HG02763 (cell line): Measurements from ENCODE around the gene FCSK.

Experiments
- ATAC-seq: cut with Tn5 transposase; IDR thresholded peaks from one replicate; pipeline ENCODE4 v1.9.1; 2021; ENCODE audit warnings: mild to moderate bottlenecking, moderate library complexity; ENCODE audit not compliant: unreplicated experiment

Gene FCSK

DNA sequence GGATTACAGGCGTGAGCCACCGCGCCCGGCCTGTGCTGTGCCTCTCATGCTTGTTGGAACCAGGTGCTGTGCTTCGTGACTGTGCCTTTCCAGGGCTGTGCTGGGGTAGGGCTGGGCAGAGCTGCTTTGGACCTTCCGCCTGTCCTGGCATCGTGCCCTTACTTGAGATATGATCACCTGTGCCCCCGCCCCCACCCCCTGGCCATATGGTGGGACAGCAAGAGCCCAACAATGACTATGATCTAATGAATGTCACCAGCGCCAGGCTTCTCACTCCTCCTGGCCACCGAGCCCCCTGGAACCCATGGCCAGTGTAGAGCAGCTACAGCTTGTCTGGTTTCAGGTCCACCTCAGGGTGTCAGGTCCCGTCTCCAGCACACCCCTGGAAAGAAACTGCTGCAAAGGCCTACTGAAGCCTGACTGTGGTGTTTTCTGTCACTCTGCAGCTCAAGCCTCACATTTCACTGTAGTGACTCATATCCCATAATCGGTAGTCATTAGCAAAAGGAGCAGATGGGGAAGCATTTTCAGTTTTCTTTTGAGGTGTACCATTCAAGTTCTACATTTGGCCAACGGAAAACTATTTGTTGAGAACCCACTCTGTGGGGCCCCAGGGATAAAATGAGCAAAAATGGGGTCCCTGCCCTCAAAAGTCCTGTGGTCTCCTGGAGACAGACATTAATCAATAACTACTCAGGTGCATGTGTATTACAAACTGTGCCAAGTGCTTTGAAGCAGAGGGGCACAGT, 22.1 kb downstream of the FCSK start:
- peak; percentile 70 for ATAC-seq

DNA sequence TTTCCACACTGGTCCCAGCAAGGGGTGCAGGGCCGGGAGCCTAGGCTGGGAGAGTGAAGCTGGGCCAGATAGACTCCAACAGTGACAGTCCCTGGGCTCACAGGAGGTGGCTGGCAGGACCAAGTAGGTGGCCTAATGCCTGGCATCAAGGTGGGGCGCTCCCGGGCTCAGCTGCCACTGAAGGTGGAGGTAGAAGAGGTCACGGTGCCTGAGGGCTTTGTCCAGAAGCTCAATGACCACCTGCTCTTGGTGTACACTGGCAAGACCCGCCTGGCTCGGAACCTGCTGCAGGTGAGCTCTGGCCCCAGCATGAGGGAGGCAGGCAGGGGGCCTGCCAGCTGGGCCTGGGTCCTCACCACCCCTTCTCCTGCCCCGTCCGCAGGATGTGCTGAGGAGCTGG, 23.8 kb downstream of the FCSK start:
- ATAC-seq: no peak

DNA sequence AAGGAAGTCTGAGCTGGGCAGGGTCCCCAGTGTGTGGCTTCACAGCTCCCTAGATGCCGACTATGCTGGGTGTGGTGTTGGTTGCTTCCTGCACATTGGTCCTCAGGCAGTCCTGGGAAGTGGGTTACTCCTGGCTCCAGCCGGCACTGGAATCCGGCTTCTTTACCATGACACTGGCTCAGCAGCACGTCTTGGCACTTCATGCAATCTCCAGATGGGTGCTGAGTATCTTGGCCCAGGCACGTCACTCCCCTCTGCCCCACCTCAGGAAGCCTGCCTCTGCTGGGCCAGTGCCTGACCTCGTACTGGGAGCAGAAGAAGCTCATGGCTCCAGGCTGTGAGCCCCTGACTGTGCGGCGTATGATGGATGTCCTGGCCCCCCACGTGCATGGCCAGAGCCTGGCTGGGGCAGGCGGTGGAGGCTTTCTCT, 24.5 kb downstream of the FCSK start:
- no peak for ATAC-seq

DNA sequence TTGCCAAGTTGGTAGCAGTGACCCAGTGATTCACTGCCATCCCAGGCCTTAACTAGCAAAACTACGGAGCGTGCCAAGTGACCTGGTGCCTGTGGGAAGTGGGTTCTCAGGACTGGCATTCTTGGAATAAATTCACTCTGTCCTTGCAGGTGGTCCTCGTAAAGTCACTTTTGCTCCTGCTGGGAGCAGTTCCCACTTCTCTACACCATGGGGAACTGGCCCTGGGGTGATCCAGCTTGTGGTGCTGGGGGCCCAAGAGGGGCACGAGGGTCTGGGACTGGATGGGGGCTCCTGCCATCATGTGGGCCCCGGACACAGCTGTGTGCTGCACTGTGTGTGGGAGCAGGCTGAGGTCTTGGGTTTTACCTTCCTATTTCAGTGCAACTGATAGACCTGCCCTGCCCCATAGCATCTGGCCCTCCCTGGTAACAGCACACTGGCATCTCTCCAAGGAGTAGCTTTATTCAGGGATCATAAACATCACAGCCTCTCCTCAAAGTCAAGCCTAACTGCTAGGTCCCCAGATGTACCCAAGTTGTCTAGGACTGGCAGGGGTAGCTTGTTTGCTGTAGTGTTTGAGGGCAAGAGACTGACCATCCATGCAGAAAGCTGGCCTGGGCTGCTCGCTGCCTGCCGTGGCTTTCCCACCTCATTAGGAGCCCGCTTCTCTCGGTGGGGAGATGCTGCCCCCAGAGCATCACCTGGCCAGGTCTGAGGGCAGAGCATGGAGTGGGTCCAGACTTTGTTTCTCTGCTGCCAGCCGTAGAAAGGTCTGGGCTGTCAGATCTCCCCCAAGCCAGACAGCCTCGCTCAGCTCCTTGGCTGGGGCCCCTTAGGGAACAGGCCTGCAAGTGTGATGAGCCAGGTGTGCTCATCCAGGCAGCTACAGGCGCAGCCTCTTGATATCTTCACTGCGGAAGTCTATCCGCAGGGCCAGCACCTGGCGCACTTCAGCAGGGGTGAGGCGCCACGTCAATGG, 26.0 kb downstream of the FCSK start:
- no peak for ATAC-seq

DNA sequence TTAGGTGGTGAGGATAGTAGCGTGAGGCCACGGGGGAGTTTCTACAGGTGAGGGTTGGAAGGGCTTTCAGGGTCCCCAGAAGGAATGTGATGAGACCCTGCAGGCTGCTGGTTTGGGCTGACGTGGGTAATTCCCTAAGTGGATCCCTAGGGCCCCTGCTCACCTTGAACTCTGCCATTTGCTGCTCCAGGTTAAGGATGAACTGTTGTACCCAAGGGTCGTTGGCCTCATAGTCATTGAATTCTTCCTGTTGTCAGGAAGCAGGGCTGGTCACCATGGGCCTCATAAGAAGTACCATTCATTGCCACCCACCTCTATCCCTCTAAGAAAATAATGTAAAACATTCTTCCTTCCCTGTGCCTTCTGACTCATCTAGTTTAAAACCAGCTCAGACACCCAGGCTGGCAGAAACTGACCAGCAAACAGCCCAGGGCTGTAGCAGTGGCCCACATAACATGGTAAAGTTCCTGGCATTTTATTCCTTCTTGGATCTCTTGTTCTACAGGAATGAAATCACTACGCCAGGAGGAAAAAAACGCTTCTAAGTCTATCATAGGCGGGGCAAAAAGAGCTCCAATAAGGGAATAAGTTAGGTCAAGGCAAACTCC, 27.6 kb downstream of the FCSK start:
- no peak for ATAC-seq

DNA sequence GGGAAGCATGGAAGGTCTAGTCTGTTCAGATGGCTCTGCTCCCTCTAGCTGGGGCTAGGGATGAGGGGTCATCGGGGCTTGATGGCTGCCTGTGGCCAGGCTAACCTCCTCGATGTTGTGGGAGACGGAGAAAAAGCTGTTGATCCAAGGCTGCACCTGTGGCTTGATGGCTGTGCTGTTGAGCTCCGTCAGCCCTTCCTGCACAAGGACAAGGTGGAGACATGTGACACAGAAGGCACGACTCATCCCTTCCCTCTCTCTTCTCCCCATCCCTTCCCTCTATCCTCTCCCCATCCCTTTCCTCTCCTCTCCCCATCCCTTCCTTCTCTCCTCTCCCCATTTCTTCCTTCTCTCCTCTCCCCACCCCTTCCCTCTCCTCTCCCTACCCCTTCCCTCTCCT, 28.2 kb downstream of the FCSK start:
- ATAC-seq: no peak

DNA sequence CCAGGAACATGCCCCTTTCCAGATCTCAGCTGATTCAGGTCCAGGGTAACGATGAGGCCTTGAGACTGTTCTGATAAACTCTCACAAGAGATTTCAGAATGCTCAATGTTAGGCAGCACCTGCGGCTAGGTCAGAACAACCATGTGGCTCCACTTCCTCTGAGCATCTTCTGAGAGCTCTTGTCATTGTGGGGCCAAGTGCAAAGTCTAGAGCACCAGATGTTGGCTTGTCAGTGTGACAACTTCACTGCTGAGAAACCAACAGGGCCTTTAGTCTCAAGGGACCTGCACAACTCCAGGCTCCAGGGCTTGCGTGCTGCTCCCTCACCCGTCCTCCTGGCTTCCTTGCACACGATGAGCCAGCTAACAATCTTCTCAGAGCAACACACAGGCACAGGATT, 29.0 kb downstream of the FCSK start:
- ATAC-seq: no peak

DNA sequence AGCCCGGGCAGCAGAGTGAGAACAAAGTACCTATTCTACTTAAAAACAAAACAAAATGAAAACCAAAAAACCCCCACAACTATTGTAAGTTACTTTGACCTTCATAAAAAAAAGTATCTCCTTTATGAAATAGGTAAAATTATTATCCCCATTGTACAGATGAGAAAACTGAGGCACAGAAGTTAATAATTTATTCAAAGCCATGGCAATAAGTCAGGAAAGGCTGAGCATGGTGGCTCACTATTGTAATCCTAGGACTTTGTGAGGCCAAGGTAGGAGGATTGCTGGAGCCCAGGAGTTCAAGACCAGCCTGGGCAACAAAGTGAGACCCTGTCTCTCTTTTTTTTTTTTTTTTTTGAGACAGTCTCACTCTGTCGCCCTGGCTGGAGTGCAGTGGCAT, 30.5 kb downstream of the FCSK start:
- no peak for ATAC-seq

DNA sequence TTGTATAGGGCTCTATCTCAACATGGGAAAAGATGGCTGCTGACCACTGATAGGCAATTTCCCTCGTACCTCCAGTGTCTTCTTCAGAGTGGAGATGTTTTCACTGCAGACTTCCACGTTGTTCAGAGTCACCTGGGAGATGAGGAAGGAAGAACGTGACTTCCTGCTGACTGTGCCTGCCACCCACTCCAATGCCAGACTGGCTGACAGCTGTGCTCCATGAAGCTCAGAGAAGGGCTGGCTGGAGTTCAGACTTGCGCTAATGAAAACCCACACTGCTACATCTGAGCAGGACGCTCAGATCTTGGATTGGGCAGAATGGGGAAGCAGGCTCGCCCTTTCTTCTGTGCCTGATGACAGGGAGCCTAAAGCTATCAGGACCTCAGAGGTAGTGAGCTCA, 35.9 kb downstream of the FCSK start:
- ATAC-seq: no peak

DNA sequence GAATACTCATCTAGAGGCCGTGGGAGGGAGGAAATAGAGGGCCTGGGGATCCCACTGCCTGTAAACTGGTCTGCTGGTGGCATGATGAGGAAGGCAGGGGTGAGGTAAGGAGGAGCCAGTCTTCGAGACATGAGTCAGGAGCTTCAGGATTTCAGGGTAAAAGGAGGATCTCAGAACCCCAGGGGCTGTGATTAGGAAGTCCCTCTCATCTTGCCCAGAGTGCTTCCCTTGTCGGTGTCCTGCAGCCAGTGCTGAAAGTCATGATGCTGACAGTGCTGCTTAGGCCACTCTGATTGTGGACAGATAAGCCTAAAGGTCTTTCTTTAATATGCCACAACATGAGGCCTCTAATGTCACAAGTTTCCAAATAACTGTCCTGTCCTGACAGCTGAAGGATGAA, 39.4 kb downstream of the FCSK start:
- no peak for ATAC-seq

DNA sequence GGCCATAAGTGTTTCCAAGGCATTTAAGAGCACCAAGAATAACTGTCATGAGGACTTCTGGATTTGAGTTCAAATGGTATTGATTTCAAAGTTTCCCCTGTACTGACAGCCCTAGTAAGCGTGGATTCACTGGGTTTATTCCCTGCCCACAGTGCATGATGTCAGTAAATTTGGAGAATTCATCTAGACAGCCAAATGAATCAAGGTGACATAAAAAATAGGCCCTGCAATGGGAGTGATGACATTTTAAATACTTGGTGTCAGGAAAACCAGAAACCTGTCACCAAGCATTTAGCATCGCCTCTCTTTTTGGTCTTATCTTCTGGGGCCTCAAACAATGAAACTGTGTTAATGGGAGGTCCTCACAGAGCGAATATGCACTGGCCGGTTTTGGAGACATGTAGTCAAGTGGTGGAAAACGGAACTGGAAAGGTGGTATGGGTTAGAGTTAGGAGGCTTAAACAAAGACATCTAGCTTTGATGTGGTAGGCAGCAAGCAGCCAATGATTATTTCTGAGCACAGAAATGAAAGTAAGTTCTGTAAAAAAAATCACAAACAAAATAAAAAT, 39.9 kb downstream of the FCSK start:
- ATAC-seq: no peak

DNA sequence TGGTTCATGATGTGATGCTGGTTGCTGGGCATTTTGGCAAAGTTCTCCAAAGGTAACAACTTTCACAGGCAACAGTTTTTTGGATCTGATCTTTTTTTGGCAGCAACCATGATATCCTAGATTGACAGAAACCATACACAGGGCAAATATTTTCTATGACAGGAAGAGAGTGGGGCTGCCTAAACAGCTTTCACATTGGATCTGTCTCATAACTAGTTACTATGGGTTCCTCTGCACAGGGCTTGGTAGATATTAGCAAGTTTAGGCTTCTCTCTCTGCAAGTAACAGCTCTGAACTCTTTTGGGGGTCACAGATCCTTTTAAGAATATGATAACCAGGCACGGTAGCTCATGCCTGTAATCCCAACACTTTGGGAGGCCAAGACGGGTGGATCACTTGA, 40.4 kb downstream of the FCSK start:
- no peak for ATAC-seq

DNA sequence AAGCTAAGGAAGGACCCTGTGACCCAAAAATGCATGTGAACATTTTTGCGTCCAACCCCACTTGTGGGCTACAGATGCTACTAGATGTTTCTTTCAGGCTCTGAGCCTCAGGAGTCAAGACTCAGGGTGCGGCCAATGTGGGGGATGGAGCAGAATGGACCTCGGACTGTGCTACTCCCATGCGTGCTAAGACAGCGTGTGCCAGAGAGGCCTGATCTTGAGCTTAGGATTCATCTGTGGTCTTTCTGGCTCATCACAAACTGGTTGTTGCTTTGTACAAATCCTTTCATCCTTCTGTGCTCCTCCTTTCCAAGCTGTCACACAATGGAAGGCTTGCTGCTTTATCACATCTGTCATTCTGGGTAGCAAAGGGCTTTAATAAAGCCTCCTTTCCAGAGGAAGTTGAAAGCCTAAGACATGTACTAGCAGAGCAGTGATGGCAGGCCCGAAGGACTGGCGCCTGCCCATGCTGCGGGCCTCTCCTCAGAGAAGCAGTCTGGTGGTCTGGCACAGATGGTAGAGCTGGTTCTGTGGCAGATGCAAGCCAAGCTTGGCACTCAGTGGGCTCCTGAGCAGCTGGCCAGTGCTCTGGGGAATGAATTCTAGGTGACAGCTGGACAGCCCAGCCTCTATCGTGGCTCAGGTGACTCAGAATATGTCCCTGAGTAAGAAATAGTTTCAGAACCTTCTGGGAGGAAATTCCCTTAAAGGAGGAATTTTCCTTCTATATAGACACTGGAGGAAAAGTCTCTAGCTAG, 41.2 kb downstream of the FCSK start:
- ATAC-seq: no peak

DNA sequence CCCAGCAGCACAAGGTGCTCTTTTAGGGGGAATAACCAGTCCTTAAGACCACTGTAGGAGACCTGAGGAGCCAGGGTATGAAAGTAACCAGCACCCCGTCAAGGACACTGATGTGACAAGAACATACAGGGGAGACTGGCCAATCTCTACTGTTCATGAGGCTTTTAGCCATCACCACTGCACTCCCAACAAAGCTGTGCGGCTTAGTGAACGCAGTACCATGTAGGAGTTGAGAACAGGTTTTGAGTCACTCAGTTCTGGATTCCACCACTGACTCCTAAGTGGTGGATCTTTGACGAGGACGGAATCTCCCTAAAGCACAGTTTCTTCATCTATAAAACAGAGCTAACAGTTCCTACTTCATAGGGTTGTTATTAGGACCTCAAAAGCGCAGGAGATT, 42.1 kb downstream of the FCSK start:
- no peak for ATAC-seq

DNA sequence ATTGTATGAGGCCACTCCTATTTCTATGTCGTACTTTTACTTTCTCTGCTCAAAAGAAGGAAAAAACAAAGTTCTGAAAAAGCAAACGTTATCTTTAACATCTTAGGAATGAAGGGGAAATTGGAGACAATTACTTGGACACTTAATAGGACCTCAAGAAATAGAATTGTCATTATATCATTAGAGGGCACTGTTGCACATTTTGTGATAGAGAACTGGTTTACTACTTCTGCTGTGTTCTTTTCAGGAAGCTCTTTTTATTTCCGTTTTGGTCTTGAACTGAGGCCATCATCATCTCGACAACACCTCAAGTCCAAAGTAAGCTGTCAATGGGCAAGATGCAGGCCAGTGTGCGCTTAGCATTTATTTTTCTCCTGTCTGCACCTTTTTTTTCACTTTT, 54.4 kb downstream of the FCSK start:
- ATAC-seq: no peak

DNA sequence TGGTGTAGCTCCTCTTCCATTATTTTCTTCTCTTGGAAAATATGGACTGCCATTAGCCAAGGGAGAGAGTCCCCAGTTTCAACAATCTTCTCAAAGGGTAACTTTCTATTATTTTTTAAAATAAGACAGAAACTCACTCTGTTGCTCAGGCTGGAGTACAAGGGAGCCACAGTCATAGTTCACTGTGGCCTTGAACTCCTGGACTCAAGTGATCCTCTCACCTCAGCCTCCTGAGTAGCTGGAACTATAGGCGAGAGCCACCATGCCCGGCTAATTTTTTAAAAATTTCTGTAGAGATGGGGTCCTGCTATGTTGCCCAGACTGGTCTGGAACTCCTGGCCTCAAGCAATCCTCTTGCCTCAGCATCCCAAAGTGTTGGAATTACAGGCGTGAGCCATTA, 55.8 kb downstream of the FCSK start:
- ATAC-seq: no peak

DNA sequence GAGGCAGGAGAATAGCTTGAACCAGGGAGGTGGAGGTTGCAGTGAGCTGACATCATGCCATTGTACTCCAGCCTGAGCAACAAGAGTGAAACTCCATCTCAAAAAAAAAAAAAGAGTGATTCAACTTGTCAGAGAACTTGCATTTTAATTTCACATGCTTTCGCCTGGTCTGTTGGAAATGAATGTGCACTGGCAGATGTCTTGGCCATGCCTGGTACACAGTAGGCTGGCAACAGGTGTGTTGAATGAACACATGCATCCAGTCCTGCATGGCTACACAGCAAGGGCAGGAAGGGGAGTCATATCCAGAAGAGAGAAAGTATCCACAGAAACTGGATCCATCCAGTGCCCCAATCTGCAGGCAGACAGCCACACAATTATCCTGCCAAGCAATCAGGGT, 57.4 kb downstream of the FCSK start:
- no peak for ATAC-seq

DNA sequence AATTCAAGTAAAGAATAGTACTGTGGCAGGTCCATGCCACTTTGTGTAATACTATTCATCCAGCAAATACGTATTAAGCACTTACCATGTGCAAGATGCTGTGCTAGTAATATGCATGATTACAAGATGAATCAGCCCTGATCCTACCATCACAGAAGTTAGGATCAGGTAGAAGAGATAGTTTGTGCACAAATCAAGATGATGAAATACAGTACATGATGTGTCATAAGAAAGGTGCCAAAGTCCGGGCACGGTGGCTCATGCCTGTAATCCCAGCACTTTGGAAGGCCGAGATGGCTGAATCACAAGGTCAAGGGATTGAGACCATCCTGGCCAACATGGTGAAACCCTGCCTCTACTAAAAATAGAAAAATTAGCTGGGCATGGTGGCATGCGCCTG, 58.1 kb downstream of the FCSK start:
- no peak for ATAC-seq

DNA sequence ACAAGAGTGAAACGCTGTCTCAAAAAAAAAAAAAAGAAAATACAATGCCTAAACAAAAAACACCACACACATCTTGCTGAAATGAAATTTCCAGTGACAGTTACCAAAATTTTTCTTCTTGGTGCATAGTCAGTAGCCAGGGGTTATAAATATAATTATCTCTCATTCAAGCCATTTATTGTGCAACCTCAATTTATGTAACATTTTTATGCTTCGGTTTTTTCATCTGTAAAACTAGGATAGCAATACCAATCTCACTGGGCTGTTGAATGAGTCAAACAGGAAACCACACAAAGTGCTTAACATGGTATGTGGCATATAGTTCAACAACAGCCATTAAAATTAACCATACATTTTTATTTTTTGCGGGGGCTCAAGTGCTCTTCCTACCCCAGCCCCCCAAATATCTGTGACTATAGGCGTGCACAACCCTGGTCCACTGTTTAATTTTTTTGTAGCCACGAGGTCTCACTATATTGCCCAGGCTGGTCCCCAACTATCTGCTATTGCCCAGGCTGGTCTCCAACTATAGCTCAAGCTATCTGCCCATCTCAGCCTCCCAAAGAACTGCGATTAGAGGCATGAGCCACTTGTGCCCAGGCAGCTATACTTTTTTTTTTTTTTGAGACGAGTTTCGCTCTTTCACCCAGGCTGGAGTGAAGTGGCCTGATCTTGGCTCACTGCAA, 66.4 kb downstream of the FCSK start:
- ATAC-seq: no peak
